ENCODE results near the gene NPAS3. TPM values are rescaled to one million over a fixed set of nuclear protein-coding genes. Genes with fewer than 3 reads are reported as not detected.

NPAS3 gene
- total and polyA plus RNA-seq, 4 donors: 0.07 to 0.09 (median 0.08) TPM; not detected in 1

GRCh38 chr14:33842299-33842698 lies 903.6 kb downstream of the NPAS3 start:
- Histone ChIP-seq H3K36me3 (ENCODE audit: control insufficient read depth in 4 of 4, insufficient read depth in 3 of 4, low read depth in 1 of 4, low read length in 3 of 4) (no peaks in the 10 kb centered on the region), H3K4me1 (ENCODE audit: control insufficient read depth in 4 of 4, insufficient read depth in 4 of 4, low read length in 3 of 4) (peaks cover 0 to 2% (median 0%) of the 10 kb centered on the region in 4 donors), H3K4me3 (ENCODE audit: low read depth in 1 of 3, low read length in 3 of 3) (no peak overlapping the region), H3K27ac (ENCODE audit: low read depth in 1 of 2, low read length in 2 of 2) (no peak overlapping the region), H3K9ac (ENCODE audit: low read depth in 1 of 2, low read length in 2 of 2) (no peak overlapping the region), H3K27me3 (ENCODE audit: control insufficient read depth in 4 of 4, insufficient read depth in 4 of 4, low read length in 3 of 4) (peaks cover 0 to 4% (median 0%) of the 10 kb centered on the region in 4 donors), H3K9me3 (ENCODE audit: control insufficient read depth in 4 of 4, low read length in 3 of 4) (no peaks in the 10 kb centered on the region)
- DNase-seq (ENCODE audit: low spot score): no peak
- 100% methylated on average over 1 of the region's 1 CpG for WGBS
- no peak for TF ChIP-seq CTCF (IDR thresholded peaks at IDR 0.05; ENCODE audit: low read depth, low read length, missing input control)
- no peak for TF ChIP-seq TAF1 (conservative IDR thresholded peaks at IDR 0.05)
- no peak for TF ChIP-seq RAD21 (IDR thresholded peaks at IDR 0.05)
- no peak for TF ChIP-seq JUND (IDR thresholded peaks at IDR 0.05)
- TF ChIP-seq MAX (IDR thresholded peaks at IDR 0.05): no peak

GRCh38 chr14:33844118-33844517 lies 905.4 kb downstream of the NPAS3 start:
- Histone ChIP-seq H3K4me1 (ENCODE audit: control insufficient read depth in 4 of 4, insufficient read depth in 4 of 4, low read length in 3 of 4) (no peaks in the 10 kb centered on the region), H3K27me3 (ENCODE audit: control insufficient read depth in 4 of 4, insufficient read depth in 4 of 4, low read length in 3 of 4) (peaks cover 0 to 4% (median 0%) of the 10 kb centered on the region in 4 donors), H3K9ac (ENCODE audit: low read depth in 1 of 2, low read length in 2 of 2) (no peak overlapping the region), H3K27ac (ENCODE audit: low read depth in 1 of 2, low read length in 2 of 2) (no peak overlapping the region), H3K4me3 (ENCODE audit: low read depth in 1 of 3, low read length in 3 of 3) (no peak overlapping the region), H3K9me3 (ENCODE audit: control insufficient read depth in 4 of 4, low read length in 3 of 4) (no peaks in the 10 kb centered on the region), H3K36me3 (ENCODE audit: control insufficient read depth in 4 of 4, insufficient read depth in 3 of 4, low read depth in 1 of 4, low read length in 3 of 4) (no peaks in the 10 kb centered on the region)
- no peak for TF ChIP-seq GABPA (IDR thresholded peaks at IDR 0.05 in 1 of 2, conservative IDR thresholded peaks at IDR 0.05 in 1 of 2)
- no peak for TF ChIP-seq HNF4G (IDR thresholded peaks at IDR 0.05)
- TF ChIP-seq CTCF (IDR thresholded peaks at IDR 0.05; ENCODE audit: low read depth, low read length, missing input control): no peak
- TF ChIP-seq REST (IDR thresholded peaks at IDR 0.05): no peak
- no peak for TF ChIP-seq NR2F2 (IDR thresholded peaks at IDR 0.05)
- no peak for TF ChIP-seq FOXA2 (IDR thresholded peaks at IDR 0.05)
- no peak for TF ChIP-seq RXRA (IDR thresholded peaks at IDR 0.05)
- no peak for TF ChIP-seq RAD21 (IDR thresholded peaks at IDR 0.05)
- TF ChIP-seq HNF4A (conservative IDR thresholded peaks at IDR 0.05): no peak
- no peak for TF ChIP-seq MAX (IDR thresholded peaks at IDR 0.05)
- TF ChIP-seq ZBTB33 (IDR thresholded peaks at IDR 0.05): no peak
- no peak for TF ChIP-seq EGR1 (IDR thresholded peaks at IDR 0.05; ENCODE audit: low read depth in 2 of 2)
- no peak for TF ChIP-seq ATF3 (IDR thresholded peaks at IDR 0.05)
- TF ChIP-seq TAF1 (conservative IDR thresholded peaks at IDR 0.05): no peak
- 89% methylated on average over 3 of the region's 3 CpGs for WGBS
- DNase-seq (ENCODE audit: low spot score): no peak

Measured in liver (tissue), 9 donors.